ENCODE measurements around the gene FYN.
A peak's percentile ranks its signal among the peaks of the same experiment; 100 is the strongest.

The FYN gene

DNA sequence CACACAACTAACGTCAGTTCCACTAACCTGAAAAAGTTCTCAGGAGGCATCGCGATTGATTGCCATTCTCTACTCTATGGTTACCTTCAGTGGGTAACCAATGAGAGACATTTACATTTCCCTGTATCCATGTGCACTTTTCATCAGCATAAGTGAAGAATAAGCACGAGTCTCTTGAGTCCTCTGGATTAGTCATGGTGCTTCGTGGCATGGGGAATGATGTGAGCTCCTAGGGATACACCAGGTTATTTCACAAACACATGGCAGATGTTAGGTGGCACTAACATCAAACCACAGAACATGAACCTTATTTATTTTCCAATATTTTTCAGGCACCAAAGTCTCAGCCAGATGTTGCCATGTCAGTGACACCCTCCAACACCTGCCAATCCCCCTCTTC, 64.0 kb downstream of the FYN start:
- Mint-ChIP-seq H3K36me3 (peaks cover 52% of the 10 kb centered on the region), H3K9me3 (no peaks in the 10 kb centered on the region), H3K4me3 (no peak overlapping the region), H3K4me1 (peaks cover 94% of the 10 kb centered on the region), H3K27ac (peak overlapping the region; percentile 11), H3K27me3 (no peaks in the 10 kb centered on the region)
- CTCF ChIA-PET, result no interaction called here
- DNase-seq, result no peak

DNA sequence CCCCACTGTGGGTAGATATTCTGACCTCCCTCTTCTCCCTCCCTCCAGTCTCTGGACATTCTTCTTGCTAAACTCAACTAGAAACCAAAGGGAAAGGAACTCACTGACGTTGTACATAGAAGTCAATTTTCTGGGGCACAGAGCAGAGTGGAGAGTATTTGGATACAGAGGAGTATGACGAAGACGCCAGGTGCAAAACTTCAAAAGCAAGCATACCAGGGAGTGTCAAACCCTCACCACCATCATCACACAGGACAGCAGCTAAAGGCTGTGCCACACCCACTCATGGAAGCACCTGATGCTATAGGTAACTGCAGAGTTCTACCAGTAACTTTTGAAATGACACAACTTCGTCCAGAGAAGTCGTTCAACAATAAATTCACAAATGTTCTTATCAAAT, 64.8 kb downstream of the FYN start:
- Mint-ChIP-seq H3K36me3 (peaks cover 49% of the 10 kb centered on the region), H3K27ac (peak overlapping the region; percentile 74), H3K4me1 (peaks cover 94% of the 10 kb centered on the region), H3K4me3 (no peak overlapping the region), H3K27me3 (no peaks in the 10 kb centered on the region), H3K9me3 (no peaks in the 10 kb centered on the region)
- CTCF ChIA-PET, result no interaction called here
- no peak for DNase-seq

DNA sequence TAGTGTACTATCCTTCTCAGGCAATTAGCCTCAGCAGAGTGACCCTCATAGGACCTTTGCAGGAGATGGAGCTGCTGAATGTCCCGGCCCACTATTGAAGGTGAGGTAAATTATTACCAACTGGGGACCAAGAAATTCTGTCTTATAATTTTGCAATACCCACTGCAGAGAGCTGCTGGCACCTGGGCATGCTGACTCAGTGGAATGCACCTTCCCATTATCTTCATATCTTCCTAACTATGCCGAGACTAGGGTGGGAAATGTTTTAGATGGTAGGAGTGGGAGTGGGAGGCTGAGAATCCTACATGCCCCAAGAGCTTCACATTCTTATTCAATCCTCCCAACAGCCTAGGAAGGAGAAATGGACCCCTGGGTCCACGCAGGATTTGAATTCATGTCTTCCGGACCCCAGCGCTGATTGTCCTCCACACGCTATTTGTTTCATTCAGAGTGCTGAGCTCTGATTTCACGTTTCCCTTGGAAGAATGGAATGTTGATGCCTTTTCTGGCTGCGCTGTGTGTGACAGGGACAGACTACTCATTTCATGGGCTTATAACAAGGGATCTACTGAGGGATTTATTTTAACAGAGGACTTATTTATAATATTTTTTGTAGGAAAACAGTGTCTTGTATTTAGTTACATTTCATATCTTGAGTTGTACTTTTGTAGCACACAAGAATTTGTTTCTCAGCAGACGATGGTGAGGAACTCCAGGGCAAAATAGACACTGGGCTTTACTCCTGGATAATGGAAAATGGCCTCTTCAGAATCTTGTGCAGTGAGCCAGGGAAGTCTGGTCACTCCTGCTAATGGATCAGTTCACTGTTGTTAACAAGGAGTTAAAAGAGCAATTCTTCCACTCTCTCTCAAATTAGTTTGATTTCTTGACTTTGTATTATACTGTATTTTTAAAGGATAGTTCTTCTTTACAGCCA, 66.4 kb downstream of the FYN start:
- Mint-ChIP-seq H3K9me3 (no peaks in the 10 kb centered on the region), H3K36me3 (peaks cover 48% of the 10 kb centered on the region), H3K4me1 (peaks cover 95% of the 10 kb centered on the region), H3K27me3 (no peaks in the 10 kb centered on the region), H3K27ac (peak overlapping the region; percentile 88), H3K4me3 (no peak overlapping the region)
- CTCF ChIA-PET, result interaction anchor here (1.0 to 2.5 kb wide), 4 partner anchors 63 to 190 kb away, joined by 3 to 9 read pairs (median 4); partner anchors contain the start of gene FYN
- DNase-seq, result no peak

DNA sequence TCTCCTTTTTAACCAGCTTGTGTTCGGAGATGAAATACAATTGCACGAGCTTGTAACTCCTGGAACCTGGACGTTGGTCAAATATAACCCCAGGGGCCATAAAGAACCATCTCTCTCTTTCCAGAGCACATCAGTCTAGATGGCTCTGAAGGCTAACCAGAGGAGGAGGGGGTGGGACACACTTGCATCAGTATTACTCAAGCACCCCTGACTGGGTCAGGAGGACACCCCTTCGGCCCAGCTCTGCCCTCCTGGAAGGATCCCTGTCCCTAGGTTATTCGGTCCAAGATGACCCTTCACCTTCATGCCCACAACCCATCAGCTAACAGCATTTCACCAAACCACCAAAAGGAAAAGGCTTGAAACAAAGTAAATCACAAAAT, 67.1 kb downstream of the FYN start:
- H3K9me3 Mint-ChIP-seq, result no peaks in the 10 kb centered on the region
- peaks cover 91% of the 10 kb centered on the region for H3K4me1 Mint-ChIP-seq
- no peak overlapping the region for H3K4me3 Mint-ChIP-seq
- peak overlapping the region; percentile 88 for H3K27ac Mint-ChIP-seq
- peaks cover 45% of the 10 kb centered on the region for H3K36me3 Mint-ChIP-seq
- no peaks in the 10 kb centered on the region for H3K27me3 Mint-ChIP-seq
- no peak for DNase-seq
- CTCF ChIA-PET, result interaction anchor here (1.0 to 2.5 kb wide), 7 partner anchors 18 to 191 kb away, joined by 3 to 9 read pairs (median 5); partner anchors contain the start of gene FYN

DNA sequence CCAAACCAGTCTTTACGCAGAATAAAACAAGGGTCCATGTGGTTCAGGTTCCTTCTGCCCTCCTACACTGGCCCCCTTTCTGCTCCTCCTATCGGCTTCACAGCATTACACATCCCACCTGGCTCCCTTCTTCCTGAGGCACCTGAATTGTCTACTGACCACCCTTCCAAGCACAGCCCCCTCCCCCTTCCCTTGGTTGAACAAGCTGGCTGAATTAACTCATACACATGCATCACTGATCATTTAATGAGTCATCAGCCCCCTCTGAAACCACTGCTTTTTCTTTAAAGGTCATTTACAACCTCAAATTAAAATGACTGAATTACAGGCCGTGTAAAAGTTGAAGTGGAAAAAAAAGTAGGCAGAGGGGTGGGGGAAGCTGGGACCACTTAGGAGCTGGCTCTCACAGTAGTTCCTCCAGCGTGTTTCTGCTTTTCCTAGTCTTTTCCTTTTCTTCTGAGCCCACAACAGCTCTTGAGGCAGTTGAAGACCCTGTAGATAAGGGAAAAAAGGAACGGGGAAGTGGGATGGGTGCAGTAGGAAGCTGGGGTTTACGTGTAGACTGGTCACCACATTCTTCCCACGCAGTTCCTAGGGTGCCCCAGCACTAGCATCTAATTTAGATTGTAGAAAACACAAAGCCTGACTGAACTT, 67.6 kb downstream of the FYN start:
- Mint-ChIP-seq H3K4me3 (no peak overlapping the region), H3K27ac (peak overlapping the region; percentile 88), H3K9me3 (no peaks in the 10 kb centered on the region), H3K27me3 (no peaks in the 10 kb centered on the region), H3K4me1 (peaks cover 91% of the 10 kb centered on the region), H3K36me3 (peaks cover 49% of the 10 kb centered on the region)
- CTCF ChIA-PET, result interaction anchor here (1.0 to 2.5 kb wide), 7 partner anchors 18 to 191 kb away, joined by 3 to 9 read pairs (median 5); partner anchors contain the start of gene FYN
- no peak for DNase-seq

DNA sequence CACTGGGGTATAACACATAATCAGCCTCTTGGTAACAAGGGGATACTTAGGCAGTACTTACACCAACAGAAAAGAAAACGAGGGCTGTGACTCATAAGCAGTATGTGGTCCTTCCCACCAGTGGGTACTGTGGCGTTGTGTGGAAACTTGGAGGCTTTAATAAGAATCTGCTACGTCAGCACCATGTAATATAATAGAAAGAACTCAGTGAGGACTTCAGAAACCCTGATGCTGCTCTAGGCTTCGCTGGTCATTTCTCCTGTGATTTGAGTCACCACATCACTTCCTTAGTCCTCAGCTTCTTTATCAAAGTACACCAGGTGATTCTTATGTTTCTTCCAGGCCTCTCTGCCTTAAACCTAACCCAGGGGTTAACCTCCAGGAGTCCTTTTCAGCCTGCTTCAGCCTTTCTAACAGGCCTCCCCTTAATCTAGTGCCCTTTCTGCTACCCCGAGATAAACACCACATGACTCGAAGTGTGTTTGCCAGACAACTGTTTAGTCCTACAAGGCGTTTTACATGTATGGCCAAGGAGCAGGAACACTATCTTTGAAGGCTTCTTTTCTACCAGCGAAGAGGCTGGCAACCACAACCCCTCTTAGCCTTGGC, 68.5 kb downstream of the FYN start:
- CTCF ChIA-PET, result interaction anchor here (0.8 to 2.5 kb wide), 16 partner anchors 14 to 192 kb away, joined by 3 to 9 read pairs (median 4); no protein-coding TSS in a partner anchor
- no peaks in the 10 kb centered on the region for H3K9me3 Mint-ChIP-seq
- H3K27ac Mint-ChIP-seq, result peak overlapping the region; percentile 88
- H3K4me3 Mint-ChIP-seq, result peak overlapping the region; percentile 5
- H3K4me1 Mint-ChIP-seq, result peaks cover 85% of the 10 kb centered on the region
- no peaks in the 10 kb centered on the region for H3K27me3 Mint-ChIP-seq
- peaks cover 49% of the 10 kb centered on the region for H3K36me3 Mint-ChIP-seq
- peak; percentile 72 for DNase-seq

DNA sequence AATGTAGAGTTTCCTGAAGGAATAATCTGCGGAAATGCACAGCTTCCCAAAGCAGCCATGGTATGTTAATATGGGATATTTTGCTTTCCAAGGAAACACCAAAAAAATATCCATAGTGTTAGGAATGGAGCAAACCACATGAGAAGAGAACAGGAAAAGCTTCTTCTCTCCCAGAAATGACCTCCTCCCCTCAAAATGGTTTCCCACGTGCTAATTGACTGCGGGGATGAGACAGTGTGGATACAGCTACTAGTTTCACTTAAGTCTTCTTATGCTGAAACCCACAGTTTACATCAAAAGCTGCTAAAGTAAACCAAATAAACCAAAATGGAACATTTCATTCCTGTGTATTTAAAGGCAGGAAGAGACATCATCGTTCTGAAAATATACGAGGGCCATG, 69.4 kb downstream of the FYN start:
- Mint-ChIP-seq H3K9me3 (no peaks in the 10 kb centered on the region), H3K36me3 (peaks cover 49% of the 10 kb centered on the region), H3K27me3 (no peaks in the 10 kb centered on the region), H3K27ac (peak overlapping the region; percentile 88), H3K4me3 (peak overlapping the region; percentile 49), H3K4me1 (peaks cover 87% of the 10 kb centered on the region)
- CTCF ChIA-PET, result interaction anchor here (0.6 to 1.7 kb wide), 16 partner anchors 15 to 240 kb away, joined by 3 to 6 read pairs (median 4); partner anchors contain the start of gene FYN
- DNase-seq, result peak; percentile 37

DNA sequence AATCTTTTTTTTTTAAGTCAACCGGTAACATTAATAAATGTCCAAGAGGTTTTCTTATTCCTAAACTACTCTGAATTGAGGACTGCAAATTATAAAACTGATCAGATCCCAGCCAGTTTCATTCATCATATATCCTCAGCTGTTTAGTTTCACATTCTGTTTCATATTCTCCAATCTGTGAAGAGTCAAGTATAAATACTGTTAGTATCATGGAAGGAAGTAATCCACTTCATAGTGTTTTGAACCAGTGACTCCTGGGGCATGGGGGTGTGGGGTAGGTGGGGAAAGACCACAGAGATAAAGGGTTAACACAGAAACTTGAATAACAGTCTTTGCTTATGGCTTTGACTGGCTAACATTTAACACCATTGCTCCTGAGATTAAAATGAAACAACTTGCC, 69.9 kb downstream of the FYN start:
- Mint-ChIP-seq H3K4me1 (peaks cover 87% of the 10 kb centered on the region), H3K27ac (peak overlapping the region; percentile 88), H3K36me3 (peaks cover 46% of the 10 kb centered on the region), H3K27me3 (no peaks in the 10 kb centered on the region), H3K4me3 (peak overlapping the region; percentile 49), H3K9me3 (no peaks in the 10 kb centered on the region)
- CTCF ChIA-PET, result interaction anchor here (0.7 to 1.7 kb wide), 12 partner anchors 30 to 240 kb away, joined by 3 to 6 read pairs (median 4); partner anchors contain the start of gene FYN
- peak; percentile 49 for DNase-seq

DNA sequence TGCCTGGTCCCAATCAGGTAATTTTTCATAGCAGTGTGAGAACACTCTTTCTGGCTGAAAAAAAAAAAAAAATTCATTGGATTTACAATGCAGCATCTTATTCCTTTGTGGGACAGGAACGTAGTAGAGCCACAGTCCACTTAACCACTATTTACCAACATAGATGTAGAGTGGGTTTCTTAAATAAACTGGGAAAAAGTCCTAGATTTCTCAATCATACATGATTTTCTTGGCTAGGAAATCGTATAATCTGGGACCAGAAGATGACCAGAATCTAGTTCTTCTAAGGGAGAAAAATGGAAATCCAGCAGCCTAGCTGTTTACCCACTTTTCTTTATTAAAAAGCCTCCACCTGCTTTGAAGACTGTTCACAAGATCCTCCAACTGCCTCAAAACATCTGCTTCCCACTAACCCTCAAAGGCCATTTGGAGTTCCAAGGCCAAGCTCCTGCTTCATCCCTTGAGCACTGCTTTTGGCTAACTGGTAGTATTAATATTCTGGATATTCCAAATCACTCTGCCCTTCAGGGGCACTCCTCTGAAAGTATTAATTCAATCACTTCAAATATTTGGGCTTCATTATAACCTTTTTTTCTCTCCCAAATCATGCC, 70.4 kb downstream of the FYN start:
- CTCF ChIA-PET, result interaction anchor here (0.7 to 1.6 kb wide), 4 partner anchors 43 to 241 kb away, joined by 3 to 5 read pairs (median 3); no protein-coding TSS in a partner anchor
- peaks cover 42% of the 10 kb centered on the region for H3K36me3 Mint-ChIP-seq
- no peaks in the 10 kb centered on the region for H3K27me3 Mint-ChIP-seq
- peak overlapping the region; percentile 88 for H3K27ac Mint-ChIP-seq
- no peaks in the 10 kb centered on the region for H3K9me3 Mint-ChIP-seq
- DNase-seq, result no peak
- peaks cover 84% of the 10 kb centered on the region for H3K4me1 Mint-ChIP-seq
- no peak overlapping the region for H3K4me3 Mint-ChIP-seq

DNA sequence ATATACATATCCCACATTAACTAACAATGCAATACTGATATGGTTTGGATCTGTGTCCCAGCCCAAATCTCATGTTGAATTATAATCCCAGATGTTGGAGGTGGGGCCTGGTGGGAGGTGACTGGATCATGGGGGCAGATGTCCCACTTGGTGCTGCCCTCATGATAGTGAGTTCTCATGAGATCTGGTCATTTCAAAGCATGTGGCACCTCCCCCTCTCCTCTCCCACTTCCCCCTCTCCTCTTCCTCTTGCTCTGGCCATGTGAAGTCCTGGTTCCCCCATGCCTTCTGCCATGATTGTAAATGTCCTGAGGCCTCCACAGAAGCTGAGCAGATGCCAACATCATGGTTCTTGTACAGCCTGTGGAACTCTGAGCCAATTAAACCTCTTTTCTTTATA, 71.2 kb downstream of the FYN start:
- CTCF ChIA-PET, result no interaction called here

DNA sequence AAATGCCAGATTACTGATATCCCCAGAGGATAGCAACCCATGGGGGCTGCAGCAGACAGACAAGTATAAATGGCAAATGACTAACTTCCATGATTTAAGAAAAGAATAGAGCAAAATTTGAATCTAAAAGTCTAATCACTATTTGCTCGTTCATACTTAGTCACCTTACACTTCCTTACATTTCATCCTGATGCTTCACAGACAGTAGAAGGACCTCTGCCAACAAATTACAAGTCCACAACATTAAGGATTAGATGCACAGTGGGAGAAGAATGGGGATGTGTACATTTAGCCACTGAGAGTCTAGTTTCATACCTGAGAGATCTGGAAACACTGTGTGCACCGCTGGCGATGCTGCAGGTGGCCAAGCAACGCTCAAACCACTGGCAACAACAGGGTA, 72.4 kb downstream of the FYN start:
- H3K4me1 Mint-ChIP-seq, result peaks cover 77% of the 10 kb centered on the region

More for the DNA sequence above, 71.2 kb downstream of the FYN start:
- no peak overlapping the region for H3K4me3 Mint-ChIP-seq
- H3K27me3 Mint-ChIP-seq, result no peaks in the 10 kb centered on the region
- H3K9me3 Mint-ChIP-seq, result no peaks in the 10 kb centered on the region
- peak overlapping the region; percentile 9 for H3K27ac Mint-ChIP-seq
- no peak for DNase-seq
- peaks cover 39% of the 10 kb centered on the region for H3K36me3 Mint-ChIP-seq
- peaks cover 79% of the 10 kb centered on the region for H3K4me1 Mint-ChIP-seq

DNA sequence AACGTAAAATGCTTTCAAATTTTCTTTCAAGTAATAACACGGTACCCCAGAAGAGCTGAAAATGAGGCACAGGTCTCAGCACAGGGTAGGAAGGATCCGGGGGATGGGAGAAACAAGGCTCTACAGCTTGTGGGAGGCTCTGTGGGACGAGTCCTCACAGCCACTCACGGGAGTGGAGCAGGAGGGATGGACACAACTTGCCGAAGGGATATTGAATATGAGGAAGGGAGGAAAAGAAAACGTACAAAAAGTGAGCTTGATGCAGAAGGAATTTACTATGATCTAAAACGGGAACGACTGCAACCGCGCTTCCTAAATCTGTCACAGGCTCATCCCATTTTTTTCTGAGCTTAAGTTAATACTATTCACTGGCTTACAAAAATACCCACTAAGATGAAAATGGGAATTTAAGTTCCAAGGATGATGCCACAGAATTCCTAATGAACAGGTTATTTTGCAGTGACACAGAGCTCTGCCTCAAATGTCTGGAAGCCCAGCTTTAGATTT, 72.9 kb downstream of the FYN start:
- H3K27me3 Mint-ChIP-seq, result no peaks in the 10 kb centered on the region
- peaks cover 37% of the 10 kb centered on the region for H3K36me3 Mint-ChIP-seq
- no peak overlapping the region for H3K27ac Mint-ChIP-seq
- CTCF ChIA-PET, result interaction anchor here (0.5 to 1.7 kb wide), 3 partner anchors 16 to 231 kb away, joined by 3 to 4 read pairs (median 3); no protein-coding TSS in a partner anchor
- no peaks in the 10 kb centered on the region for H3K9me3 Mint-ChIP-seq
- H3K4me3 Mint-ChIP-seq, result no peak overlapping the region
- H3K4me1 Mint-ChIP-seq, result peaks cover 77% of the 10 kb centered on the region
- no peak for DNase-seq

More for the DNA sequence above, 72.4 kb downstream of the FYN start:
- no peaks in the 10 kb centered on the region for H3K9me3 Mint-ChIP-seq
- no peaks in the 10 kb centered on the region for H3K27me3 Mint-ChIP-seq
- H3K27ac Mint-ChIP-seq, result no peak overlapping the region
- H3K4me3 Mint-ChIP-seq, result no peak overlapping the region
- CTCF ChIA-PET, result interaction anchor here (1.5 to 1.7 kb wide), 2 partner anchors 16 to 26 kb away, joined by 3 to 4 read pairs; no protein-coding TSS in a partner anchor
- DNase-seq, result no peak
- peaks cover 40% of the 10 kb centered on the region for H3K36me3 Mint-ChIP-seq

DNA sequence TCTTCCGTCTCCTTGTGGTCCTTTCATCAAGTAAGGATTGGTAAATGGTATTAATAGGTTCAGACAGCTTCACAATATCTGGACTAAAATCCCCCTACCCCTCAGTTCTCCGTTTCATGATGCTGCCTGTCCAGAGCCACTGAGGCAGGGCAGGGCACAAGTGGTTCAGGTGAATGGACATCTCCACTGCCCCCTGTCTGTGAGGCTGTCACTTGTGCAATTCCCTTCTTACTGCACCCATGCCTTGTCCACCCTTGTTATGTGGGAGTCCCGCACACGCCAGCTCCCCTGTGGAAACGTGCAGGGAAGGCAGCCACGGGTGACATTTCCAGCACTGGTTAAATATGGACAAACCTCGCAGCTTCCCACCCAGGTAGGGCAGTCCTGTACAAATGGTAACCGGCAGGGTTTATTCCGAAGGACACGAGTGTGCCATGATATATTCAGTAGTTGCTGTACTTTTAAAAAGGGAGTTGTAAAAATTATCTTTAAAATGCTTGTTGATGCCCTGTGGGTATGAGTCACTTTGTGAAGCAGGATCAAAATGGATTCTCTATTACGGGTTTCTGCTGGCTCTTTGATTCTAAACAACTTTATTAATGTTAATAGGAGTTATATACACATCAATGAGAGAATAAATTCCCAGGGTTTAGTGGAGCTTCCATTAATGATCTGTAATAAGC, 73.5 kb downstream of the FYN start:
- peaks cover 41% of the 10 kb centered on the region for H3K36me3 Mint-ChIP-seq
- H3K4me1 Mint-ChIP-seq, result peaks cover 77% of the 10 kb centered on the region
- CTCF ChIA-PET, result interaction anchor here (0.5 to 1.7 kb wide), 2 partner anchors 15 to 232 kb away, joined by 3 to 4 read pairs; no protein-coding TSS in a partner anchor
- H3K27me3 Mint-ChIP-seq, result no peaks in the 10 kb centered on the region
- H3K9me3 Mint-ChIP-seq, result no peaks in the 10 kb centered on the region
- H3K4me3 Mint-ChIP-seq, result no peak overlapping the region
- DNase-seq, result no peak
- no peak overlapping the region for H3K27ac Mint-ChIP-seq
